WERI-Rb-1 (cell line): ENCODE data around the gene TSC22D1.

ENCODE experiments used
- DNase-seq: peaks from one replicate; pipeline ENCODE4 v3.0.0-alpha.2; 2020
- H3K27ac ChIP-seq: fragments of 250-450 bp; sonication (Bioruptor Pico); 2 replicates; pipeline ENCODE4 v1.5.1; 2020; ENCODE audit warnings: mild to moderate bottlenecking, moderate library complexity
- H3K27me3 ChIP-seq: fragments of 250-450 bp; sonication (Bioruptor Pico); 2 replicates; pipeline ENCODE4 v1.5.1; 2021; ENCODE audit warnings: mild to moderate bottlenecking, low read depth, moderate library complexity; ENCODE audit not compliant: insufficient read depth, severe bottlenecking
- H3K36me3 ChIP-seq: fragments of 250-450 bp; sonication (Bioruptor Pico); 2 replicates; pipeline ENCODE4 v1.5.1; 2020; ENCODE audit warnings: mild to moderate bottlenecking, moderate library complexity
- H3K4me3 ChIP-seq: 2 replicates; pipeline ENCODE4 v1.5.1; 2011; ENCODE audit warnings: low read depth, mild to moderate bottlenecking, control low read depth, low read length
- H3K9me3 ChIP-seq: fragments of 250-450 bp; sonication (Bioruptor Pico); 2 replicates; pipeline ENCODE4 v1.5.1; 2021; ENCODE audit warnings: mild to moderate bottlenecking, moderate library complexity; ENCODE audit not compliant: severe bottlenecking
- CTCF ChIP-seq: IDR thresholded peaks from 2 replicates; pipeline ENCODE4 v1.5.1; 2011; ENCODE audit warnings: low read depth, mild to moderate bottlenecking, control low read depth, inconsistent platforms, low read length

TSC22D1 gene

GRCh38 chr13:44455769-44456168 lies 120.4 kb downstream of the TSC22D1 start:
- Histone ChIP-seq H3K27me3 (no peaks in the 10 kb centered on the region), H3K4me3 (no peak overlapping the region), H3K9me3 (no peaks in the 10 kb centered on the region), H3K36me3 (no peaks in the 10 kb centered on the region), H3K27ac (no peak overlapping the region)
- no peak for DNase-seq
- TF ChIP-seq CTCF = no peak

DNA sequence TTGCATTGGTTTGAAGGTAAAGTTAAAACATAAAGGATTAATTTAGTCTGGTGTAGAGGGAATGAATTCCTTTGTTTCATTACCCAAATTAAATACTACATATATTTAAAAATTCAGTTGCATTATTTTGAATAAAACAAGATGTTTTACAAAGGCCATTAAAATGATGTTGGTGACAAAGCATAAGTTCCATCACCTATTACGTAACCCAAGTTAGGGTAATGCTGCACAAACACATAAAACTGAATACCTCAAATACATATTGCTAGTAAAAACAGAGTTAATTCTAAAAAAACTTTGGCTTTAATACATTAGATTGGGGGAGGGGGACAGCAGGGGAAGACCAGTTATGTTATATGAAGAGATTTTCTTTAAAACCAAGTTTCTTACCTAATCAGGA lies 122.2 kb downstream of the TSC22D1 start:
- Histone ChIP-seq H3K4me3 (no peak overlapping the region), H3K9me3 (no peaks in the 10 kb centered on the region), H3K27me3 (no peaks in the 10 kb centered on the region), H3K27ac (no peak overlapping the region), H3K36me3 (no peaks in the 10 kb centered on the region)
- no peak for TF ChIP-seq CTCF
- no peak for DNase-seq

DNA sequence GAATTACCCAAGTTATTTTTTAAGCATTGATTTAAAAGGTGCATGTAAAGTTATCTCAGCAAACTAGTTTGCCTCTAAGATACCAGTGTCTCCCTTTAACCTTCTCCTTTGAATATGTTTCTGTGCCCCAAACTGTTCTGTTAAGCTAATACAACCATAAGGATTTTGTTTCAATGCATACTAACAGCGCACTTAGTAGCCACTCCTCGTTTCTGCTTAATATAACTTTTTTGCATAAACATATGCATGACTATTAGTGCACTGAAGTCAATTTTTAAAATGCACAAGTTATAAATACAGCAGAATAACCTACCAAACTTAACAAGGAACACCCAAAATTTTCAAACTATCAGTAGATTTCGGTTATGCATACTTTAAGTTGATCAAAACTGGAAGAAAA lies 123.1 kb downstream of the TSC22D1 start:
- DNase-seq = no peak
- Histone ChIP-seq H3K4me3 (no peak overlapping the region), H3K27ac (no peak overlapping the region), H3K27me3 (no peaks in the 10 kb centered on the region), H3K36me3 (no peaks in the 10 kb centered on the region), H3K9me3 (no peaks in the 10 kb centered on the region)
- no peak for TF ChIP-seq CTCF

DNA sequence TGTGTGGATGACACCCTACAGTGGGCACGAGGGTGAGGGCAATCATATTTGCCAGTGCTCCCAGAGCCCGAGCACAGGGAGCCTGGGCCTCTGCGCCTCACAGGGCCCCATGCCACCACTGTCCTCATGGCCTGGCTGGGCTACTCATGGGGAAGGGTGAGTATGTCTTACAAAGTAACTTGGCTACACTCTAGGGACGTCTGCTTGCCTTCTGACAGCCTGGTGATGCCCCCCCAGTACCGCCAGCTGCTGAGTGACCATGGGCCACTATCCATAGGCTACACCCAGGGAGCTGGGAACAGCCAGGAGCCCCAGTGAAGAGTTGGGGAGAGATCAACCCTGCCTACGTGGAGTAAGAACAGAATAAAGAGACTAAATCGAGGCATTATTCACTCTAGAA lies 123.7 kb downstream of the TSC22D1 start:
- Histone ChIP-seq H3K27ac (no peak overlapping the region), H3K27me3 (no peaks in the 10 kb centered on the region), H3K9me3 (no peaks in the 10 kb centered on the region), H3K36me3 (no peaks in the 10 kb centered on the region), H3K4me3 (no peak overlapping the region)
- DNase-seq = no peak
- no peak for TF ChIP-seq CTCF

- TF ChIP-seq CTCF = no peak
- H3K36me3 ChIP-seq = no peaks in the 10 kb centered on the region
- no peaks in the 10 kb centered on the region for H3K9me3 ChIP-seq
- no peak overlapping the region for H3K4me3 ChIP-seq
- no peaks in the 10 kb centered on the region for H3K27me3 ChIP-seq
- DNase-seq = no peak
- no peak overlapping the region for H3K27ac ChIP-seq
These were observed 124.5 kb downstream of the TSC22D1 start for GRCh38 chr13:44451651-44452050.

DNA sequence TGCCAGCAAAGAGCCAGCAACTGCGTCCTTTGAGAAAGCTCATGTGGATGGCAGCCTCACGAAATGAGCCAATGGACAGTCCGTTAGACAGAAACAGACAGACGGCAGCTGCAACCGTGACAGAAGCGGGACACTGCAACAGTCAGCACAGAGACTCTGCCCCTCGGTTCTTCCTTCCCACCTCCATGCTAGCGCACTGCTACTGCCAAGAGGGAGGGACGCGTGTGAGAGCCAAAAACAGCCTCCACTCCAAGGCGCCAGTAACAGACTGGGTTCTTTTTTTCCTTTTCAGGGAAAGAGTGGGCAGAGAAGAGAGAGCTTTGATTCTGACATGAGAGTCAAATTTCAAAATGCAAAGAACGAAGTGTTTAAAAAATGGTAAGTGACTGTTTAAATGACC lies 125.0 kb downstream of the TSC22D1 start:
- H3K36me3 ChIP-seq = no peaks in the 10 kb centered on the region
- no peaks in the 10 kb centered on the region for H3K9me3 ChIP-seq
- no peak for TF ChIP-seq CTCF
- DNase-seq = no peak
- H3K27ac ChIP-seq = no peak overlapping the region
- H3K27me3 ChIP-seq = no peaks in the 10 kb centered on the region
- no peak overlapping the region for H3K4me3 ChIP-seq
